Heart left ventricle (tissue), 13 donors: ENCODE results near the gene SULF2.

Experiments
- CTCF ChIP-seq, 12 donors: fragments of 200-600 bp; sonication (generic) in 4 of 12; IDR thresholded peaks; one replicate each; pipeline versions ENCODE4 v1.5.0 to v1.8.0; 2018 to 2022; ENCODE audit warnings: antibody characterized with exemption in 12 of 12, mild to moderate bottlenecking in 5 of 12
- POLR2A ChIP-seq, 2 donors: fragments of 450-650 bp; IDR thresholded peaks; one replicate each; pipeline ENCODE4 v1.6.1; 2017; ENCODE audit warnings: antibody characterized with exemption in 2 of 2, mild to moderate bottlenecking in 2 of 2, moderate library complexity in 2 of 2
- donor health status: ischemic (EF 13 %, LVEDD 7.1; RV severe dilation, severe dysfunction).
- donor health status: DM: no; HTN: yes; CAD: no.
- donor health status: DM: no; HTN: no; CAD: no.
- donor health status: ischemic (EF 25% LVEDD 6.9; RV normal size, moderate dysfunction).
- donor health status: ischemic (EF 25% LVEDD 5.7; RV mildly dilated, moderate dysfunction).
- donor health status: ischemic (EF 35%, LVEDD 5.7; RV mildly dilated, moderate dysfunction).
- donor health status: nonischemic (EF 11% LVEDD 7.7; RV severe dilation, severe dysfunction).
- donor health status: DM: yes; HTN: yes; CAD: no.
- donor health status: PGD.
- donor health status: ischemic (EF 29% LVEDD 5.4; RV normal size, mild dysfunction).
- donor health status: nonischemic (EF 23%, LVEDD 6.1; RV moderate dilation, normal function).

DNA sequence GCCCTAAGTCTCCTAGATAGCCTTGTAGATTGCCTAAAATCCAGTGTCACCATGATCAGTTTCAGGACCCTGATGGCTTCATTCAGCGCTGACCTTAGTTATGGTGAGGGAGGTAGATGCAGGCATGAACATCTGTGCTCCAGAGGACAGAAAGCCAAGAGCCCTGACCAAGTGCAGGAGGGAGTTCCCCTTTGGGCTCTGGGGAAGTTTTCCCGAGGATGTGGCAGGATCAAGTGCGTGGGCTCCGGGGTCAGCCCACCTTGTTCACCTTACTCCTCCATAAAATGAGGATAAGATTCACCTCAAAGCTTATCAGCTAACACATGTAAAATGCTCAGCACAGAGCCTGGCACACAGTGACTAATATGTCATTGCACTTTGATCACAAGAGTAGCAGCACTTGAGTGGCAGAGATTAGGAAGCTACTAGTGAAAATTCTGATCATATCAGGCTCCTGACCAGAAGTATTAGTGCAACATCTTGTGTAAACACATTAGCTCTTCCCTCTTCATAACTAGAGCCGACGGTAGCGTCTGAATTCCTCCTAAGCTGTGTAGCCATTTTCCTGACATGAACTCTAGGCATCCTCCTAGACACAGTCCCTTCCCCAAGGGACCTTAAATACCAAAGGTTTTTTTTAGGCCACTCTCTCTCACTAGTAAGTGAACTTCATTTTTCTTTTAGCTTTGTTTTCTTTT lies 125.2 kb downstream of the SULF2 start:
- no peak for TF ChIP-seq CTCF (IDR thresholded peaks at IDR 0.05)
- TF ChIP-seq POLR2A (IDR thresholded peaks at IDR 0.05): no peak
